CD4-positive, alpha-beta T cell treated with Interleukin-6 for 4 hours (primary cell): ENCODE measurements around the gene ADI1.
"Not testable (repeated sequence)": the region's sequence is repeated elsewhere in the genome, so short reads cannot be mapped to it uniquely, and the experiment has no call there.

Experiments
- DNase-seq: peaks from one replicate; pipeline ENCODE4 v3.0.0-alpha.2; 2020; ENCODE audit warnings: mixed read lengths

The ADI1 gene

GRCh38 chr2:3492475-3492787 is 26.9 kb downstream of the ADI1 start:
- DNase-seq = not testable (repeated sequence)

DNA sequence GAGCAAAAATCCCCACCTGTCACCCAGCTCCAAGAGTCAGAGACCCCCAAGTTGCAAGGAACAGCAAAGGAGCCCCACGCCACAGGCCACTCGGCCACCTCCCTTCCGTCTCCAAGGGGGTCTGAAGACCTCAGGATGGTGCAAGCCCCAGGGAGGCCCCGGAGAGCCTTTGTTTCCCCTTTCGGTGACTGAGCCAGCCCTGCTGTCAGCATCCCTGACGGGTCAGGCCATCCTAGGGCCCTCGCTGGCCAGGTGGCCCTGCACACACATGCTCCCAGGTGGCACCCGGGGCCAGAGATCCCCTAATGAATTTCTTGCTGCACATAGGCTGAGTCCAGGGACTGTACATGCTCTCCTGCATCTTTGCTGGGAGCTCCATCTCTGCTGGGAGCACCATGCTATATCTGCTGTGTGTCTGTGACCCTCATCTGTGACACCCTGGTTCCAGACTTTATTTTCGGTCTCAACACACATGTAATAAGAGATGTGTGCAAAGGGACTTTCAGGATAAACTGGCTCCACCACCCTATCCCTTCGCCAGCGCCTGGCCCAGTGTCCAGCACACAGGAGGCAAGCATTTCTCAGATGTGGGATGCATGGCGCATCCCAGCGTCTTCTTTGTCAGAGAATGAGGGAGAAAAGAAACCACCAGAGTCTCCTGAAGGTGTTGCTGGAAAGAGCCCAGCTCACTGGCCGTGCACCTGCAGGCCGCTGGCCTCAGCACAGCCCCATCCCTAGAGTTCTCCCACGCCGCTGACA is 27.4 kb downstream of the ADI1 start:
- DNase-seq = no peak

DNA sequence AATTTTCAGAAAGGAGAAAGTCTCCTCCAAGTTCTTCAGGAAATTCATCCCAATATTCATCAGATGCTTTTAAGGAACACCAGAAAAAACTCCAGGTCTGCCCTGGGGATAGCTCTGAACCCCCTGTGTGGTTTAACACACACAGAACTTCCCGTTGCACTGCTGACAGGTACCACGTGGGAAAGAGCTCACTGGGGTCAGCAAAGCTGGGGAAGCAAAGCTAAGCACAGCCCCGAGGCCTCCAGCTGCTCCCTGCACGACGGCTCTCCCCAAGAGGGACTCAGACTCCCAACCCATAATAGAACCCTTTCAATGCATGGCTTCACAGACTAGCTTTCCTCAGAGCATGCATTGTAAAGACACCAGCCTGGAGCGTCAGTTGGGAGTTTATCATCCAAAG is 28.0 kb downstream of the ADI1 start:
- DNase-seq = no peak

- DNase-seq = no peak
Measured at GRCh38 chr2:3490191-3491170, 28.9 kb downstream of the ADI1 start.

DNA sequence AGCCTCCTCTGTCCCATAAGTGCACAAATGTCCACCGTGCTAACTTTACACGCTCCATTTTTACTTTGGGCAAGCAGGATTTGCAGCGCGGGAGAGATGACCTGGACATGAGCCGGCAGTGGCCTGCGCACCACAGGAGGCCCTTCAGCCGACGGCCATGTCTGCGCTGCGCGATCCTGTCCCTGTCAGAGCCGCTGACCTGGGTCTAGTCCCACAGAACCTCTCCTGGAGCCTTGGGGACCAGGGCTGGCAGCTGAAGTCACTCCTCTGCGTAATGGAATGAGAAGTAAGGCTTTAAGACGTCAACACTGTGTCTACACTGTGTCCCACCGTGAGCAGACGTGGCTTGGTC is 29.6 kb downstream of the ADI1 start:
- DNase-seq = no peak

DNA sequence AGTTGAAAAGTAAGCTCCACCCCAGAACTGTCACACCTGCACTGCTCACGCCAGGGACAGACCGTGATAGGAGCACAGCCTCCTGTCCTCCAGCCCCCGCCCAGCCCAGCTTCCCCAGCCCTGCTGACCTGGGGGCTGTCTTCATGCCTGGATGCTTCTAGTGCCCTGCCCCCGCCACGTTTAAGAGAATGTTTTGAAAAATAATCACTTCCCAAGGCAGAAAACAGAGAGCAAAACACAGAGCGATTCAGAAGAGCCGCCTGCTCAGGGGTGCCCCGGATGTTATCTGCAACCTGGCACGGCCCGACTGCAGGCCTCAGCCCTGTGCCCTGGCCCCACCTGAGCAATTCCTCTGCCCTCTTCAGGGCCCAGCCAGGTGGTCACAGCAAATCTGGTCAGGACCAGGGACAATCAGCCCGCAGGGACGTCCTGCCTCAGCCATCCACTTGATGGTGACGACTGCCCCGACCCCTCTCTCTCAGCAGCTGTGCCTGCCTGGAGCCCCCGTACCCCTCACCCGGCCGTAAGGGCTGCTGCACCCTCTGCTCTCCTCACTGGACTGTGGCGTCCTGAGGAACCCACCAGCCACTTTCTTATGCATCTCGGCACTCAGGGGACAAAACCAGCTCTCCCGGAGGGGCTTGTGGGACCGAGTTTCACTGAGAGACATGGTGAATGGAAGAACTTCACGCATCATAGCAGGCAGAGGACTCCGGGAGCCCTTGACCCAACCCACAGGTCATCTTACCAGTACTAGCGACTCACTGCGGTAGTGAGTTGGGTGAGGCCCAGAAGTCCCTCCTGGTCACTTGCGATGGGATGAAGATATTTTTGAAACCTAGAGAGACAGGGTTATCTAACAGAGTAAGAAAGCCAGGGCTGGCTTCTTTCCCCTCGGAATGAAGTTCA is 30.2 kb downstream of the ADI1 start:
- DNase-seq = no peak

- no peak for DNase-seq
Measured at GRCh38 chr2:3488061-3488531, 31.2 kb downstream of the ADI1 start.

DNA sequence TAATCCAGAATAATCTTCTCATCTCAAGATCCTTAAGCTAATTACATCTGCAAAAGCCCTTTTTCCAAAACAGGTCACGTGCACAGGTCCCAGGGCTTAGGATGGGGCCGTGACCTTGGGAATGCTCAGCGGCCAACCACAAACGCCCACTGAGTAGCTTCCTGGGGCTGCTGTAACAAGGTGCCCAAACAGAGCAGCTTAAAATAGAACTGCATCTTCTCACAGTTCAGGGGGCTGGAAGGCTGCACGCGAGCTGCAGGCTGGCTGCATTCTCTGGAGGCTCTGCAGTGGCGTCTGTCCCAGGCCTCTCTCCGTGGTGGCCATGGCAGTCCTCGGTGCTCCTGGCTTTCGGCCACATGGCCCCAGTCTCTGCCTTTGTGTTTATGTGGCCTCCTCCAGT is 31.9 kb downstream of the ADI1 start:
- no peak for DNase-seq

- no peak for DNase-seq
Measured at GRCh38 chr2:3487028-3487425, 32.3 kb downstream of the ADI1 start.

- DNase-seq = no peak
Measured at GRCh38 chr2:3486047-3487027, 33.0 kb downstream of the ADI1 start.

- DNase-seq = no peak
Measured at GRCh38 chr2:3485166-3485565, 34.2 kb downstream of the ADI1 start.

DNA sequence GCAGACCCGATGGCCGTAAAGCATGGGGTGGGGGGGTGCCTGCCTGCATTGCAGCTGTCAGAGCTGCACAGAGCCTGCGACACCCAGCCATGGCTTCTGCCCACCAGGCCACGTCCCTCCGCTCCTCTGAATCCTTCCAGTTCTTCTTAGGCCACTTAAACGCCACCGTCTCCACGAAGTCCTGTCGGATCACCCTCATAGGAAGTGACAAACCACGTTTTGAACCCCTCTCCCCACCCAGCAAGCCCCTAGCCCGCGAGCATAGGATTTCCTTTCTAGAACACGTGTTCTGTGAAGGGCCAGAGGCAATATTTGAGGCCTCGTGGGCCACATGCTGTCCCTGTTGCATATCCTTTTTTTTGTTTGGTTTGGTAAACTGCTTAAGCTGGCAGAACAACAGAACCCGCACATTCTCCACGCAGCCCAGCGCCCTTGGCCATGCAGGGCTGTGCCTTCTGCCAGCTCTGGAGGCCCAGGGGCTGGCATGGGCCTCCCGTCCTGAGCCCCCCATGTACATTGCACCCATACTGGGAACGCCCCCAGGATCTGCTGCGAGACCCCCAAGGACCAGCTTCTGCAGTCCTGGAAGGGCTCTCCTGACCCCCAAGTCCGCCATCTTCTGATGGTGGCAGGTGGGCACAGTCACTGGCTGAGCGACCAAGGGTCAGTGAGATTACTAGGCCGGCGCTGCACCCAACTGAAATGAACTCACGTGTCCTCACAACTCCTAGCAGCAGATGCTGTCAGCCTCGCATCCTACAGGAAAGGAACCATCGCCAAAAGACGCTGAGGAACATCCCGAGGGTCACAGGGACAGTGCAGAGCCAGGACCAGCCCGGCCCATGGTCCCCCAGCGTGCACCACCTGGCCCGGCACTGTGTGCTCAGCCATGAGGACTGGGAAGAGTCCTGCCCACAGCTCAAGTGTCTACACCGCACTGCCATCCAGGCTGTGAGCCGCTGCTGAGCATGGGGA is 35.1 kb downstream of the ADI1 start:
- DNase-seq = no peak

- DNase-seq = no peak
Measured at GRCh38 chr2:3483227-3483985, 35.9 kb downstream of the ADI1 start.

GRCh38 chr2:3482363-3482821 is 36.9 kb downstream of the ADI1 start:
- DNase-seq = no peak

DNA sequence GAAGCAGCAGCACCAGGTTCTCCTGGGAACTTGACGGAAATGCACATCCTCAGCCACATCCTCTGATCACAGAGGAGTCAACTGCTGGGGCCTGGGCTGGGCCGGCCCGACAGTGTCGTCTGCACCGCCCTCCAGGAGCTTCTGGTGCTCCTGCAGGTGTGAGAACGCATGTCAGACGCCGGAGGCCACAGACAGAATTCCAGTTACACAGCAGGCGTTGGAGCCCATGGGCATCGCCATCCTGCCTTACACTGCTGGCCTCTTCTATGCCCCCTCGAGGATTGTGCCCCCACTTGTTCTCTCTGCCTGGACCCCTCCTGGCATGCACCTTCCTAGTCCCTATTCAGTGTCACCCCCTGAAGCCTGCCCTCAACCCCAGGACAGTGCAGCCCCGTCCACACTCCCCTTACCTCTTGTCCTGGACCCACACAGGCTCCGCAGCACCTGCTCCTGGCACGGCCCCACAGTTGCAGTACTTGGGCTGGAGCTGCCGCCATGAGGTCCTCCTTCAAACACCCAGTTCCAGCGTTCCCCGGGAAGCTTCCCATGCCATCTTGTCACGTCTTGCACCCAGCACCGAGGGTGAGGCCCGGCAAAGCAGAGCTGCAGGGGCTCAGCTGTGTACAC is 37.5 kb downstream of the ADI1 start:
- no peak for DNase-seq

- DNase-seq = no peak
Measured at GRCh38 chr2:3481011-3481400, 38.3 kb downstream of the ADI1 start.

- peak; percentile 28 for DNase-seq
Measured at GRCh38 chr2:3480352-3481010, 38.9 kb downstream of the ADI1 start.
